Right lobe of liver (tissue), 6 donors: ENCODE results near the gene HECW1. TPM values are rescaled to one million over a fixed set of nuclear protein-coding genes. Genes with fewer than 3 reads are reported as not detected.

Source experiments
- ATAC-seq, 4 donors: fragments of 200-7000 bp; cut with Tn5 transposase; one replicate each; pipeline ENCODE4 v1.9.1; 2020; ENCODE audit warnings: mild to moderate bottlenecking in 4 of 4, moderate library complexity in 4 of 4
- DNase-seq, 3 donors: peaks; one replicate each; pipeline ENCODE4 v3.0.0-alpha.2; 2020
- H3K27ac ChIP-seq, 3 donors: fragments of 200-600 bp; one replicate each; pipeline ENCODE4 v1.8.0; 2022
- H3K27me3 ChIP-seq, 2 donors: fragments of 200-600 bp; one replicate each; pipeline ENCODE4 v1.8.0; 2022
- H3K36me3 ChIP-seq, 4 donors: fragments of 200-600 bp; sonication (generic) in 1 of 4; one replicate each; pipeline versions ENCODE4 v1.5.1 to v1.8.0; 2017 to 2022; ENCODE audit warnings: control low read depth in 1 of 4
- H3K4me1 ChIP-seq, 4 donors: fragments of 200-600 bp; sonication (generic) in 1 of 4; one replicate each; pipeline versions ENCODE4 v1.5.1 to v1.8.0; 2017 to 2022; ENCODE audit warnings: control low read depth in 1 of 4
- H3K4me3 ChIP-seq, 3 donors: fragments of 200-600 bp; one replicate each; pipeline ENCODE4 v1.8.0; 2022
- H3K9me3 ChIP-seq, 4 donors: fragments of 200-600 bp; sonication (generic) in 1 of 4; one replicate each; pipeline versions ENCODE4 v1.5.1 to v1.8.0; 2017 to 2022; ENCODE audit warnings: control low read depth in 1 of 4
- CTCF ChIP-seq, 4 donors: fragments of 200-600 bp in 3 of 4; fragments of 450-650 bp in 1 of 4; IDR thresholded peaks; one replicate each; pipeline versions ENCODE4 v1.5.1 to v1.8.0; 2016 to 2022; ENCODE audit warnings: antibody characterized with exemption in 4 of 4, mild to moderate bottlenecking in 2 of 4
- POLR2A ChIP-seq: fragments of 450-650 bp; IDR thresholded peaks from one replicate; pipeline ENCODE4 v1.6.1; 2017; ENCODE audit warnings: antibody characterized with exemption, mild to moderate bottlenecking
- WGBS: methylation state at CpG from one replicate; pipeline ENCODE4 v1.1.6; 2018; ENCODE audit warnings: low coverage, low lambda C conversion rate; ENCODE audit not compliant: insufficient coverage; ENCODE audit errors: missing lambda C conversion rate; 5-methylcytosine and 5-hydroxymethylcytosine counted together
- intact Hi-C, 2 donors: fragments of 100-400 bp; cut with DNase I; formaldehyde crosslinking; loops; one replicate each; pipeline versions ENCODE4 v1.11.2 to v1.14.1; 2022
- total RNA-seq, 6 experiments: library from RNA; depleted of rRNA in 2 of 6; stranded (reverse); fragments of >200 nt in 2 of 6; fragmentation: NEBNext Ultra II Directional in 3 of 6; extraction: Animal tissue kit (Norgen Biotek cat#: 25700) in 3 of 6; gene quantifications; one replicate each; pipeline versions ENCODE4 v1.1.0 to v1.2.4, GENCODE V29; 2016 to 2023
- donor health status: DM: no; HTN: yes; CAD: no.
- donor health status: DM: no; HTN: no; CAD: no.
- donor health status: DM: no; HTN: no; CAD: no.
- donor health status: DM: no; HTN: yes; CAD: no.
- donor health status: DM: no; HTN: yes; CAD: no.

Gene HECW1
- total RNA-seq, 6 experiments from 2014 or later = 0.02 to 0.87 (median 0.09) TPM; not detected in 1

GRCh38 chr7:43463401-43463980, 351.0 kb downstream of the HECW1 start:
- WGBS = 55% methylated on average over 7 of the region's 8 CpGs
- TF ChIP-seq CTCF (IDR thresholded peaks at IDR 0.05) = no peak
- no peak for TF ChIP-seq POLR2A
- ATAC-seq = peak in 1 of 4 donors; percentile 35

GRCh38 chr7:43465581-43466554, 353.4 kb downstream of the HECW1 start:
- Histone ChIP-seq H3K4me3 (no peak overlapping the region), H3K36me3 (no peaks in the 10 kb centered on the region), H3K9me3 (no peaks in the 10 kb centered on the region), H3K27me3 (no peaks in the 10 kb centered on the region), H3K27ac (no peak overlapping the region), H3K4me1 (peaks cover 0 to 33% (median 12%) of the 10 kb centered on the region in 4 donors)
- no peak for TF ChIP-seq POLR2A
- TF ChIP-seq CTCF (IDR thresholded peaks at IDR 0.05) = no peak
- intact Hi-C loops = no loop called here
- DNase-seq (no peak), ATAC-seq (peak in 3 of 4 donors; percentile 26 to 50 (median 39))
- 71% methylated on average over 11 of the region's 11 CpGs for WGBS

More at GRCh38 chr7:43463401-43463980, 351.0 kb downstream of the HECW1 start:
- Histone ChIP-seq H3K9me3 (no peaks in the 10 kb centered on the region), H3K27ac (no peak overlapping the region), H3K4me3 (no peak overlapping the region), H3K36me3 (no peaks in the 10 kb centered on the region), H3K4me1 (peaks cover 0 to 53% (median 20%) of the 10 kb centered on the region in 4 donors), H3K27me3 (no peaks in the 10 kb centered on the region)
- intact Hi-C loops = no loop called here
- DNase-seq = no peak

- H3K27ac ChIP-seq = no peak overlapping the region
- H3K9me3 ChIP-seq = no peaks in the 10 kb centered on the region
- H3K4me3 ChIP-seq = no peak overlapping the region
- DNase-seq (no peak), ATAC-seq (no peak)
- H3K27me3 ChIP-seq = no peaks in the 10 kb centered on the region
- 92% methylated on average over 4 of the region's 5 CpGs for WGBS
- intact Hi-C loops = no loop called here
- peaks cover 0 to 18% (median 7%) of the 10 kb centered on the region in 4 donors for H3K4me1 ChIP-seq
- no peak for TF ChIP-seq POLR2A
- H3K36me3 ChIP-seq = no peaks in the 10 kb centered on the region
Observed at GRCh38 chr7:43467406-43467805, 355.0 kb downstream of the HECW1 start.

DNA sequence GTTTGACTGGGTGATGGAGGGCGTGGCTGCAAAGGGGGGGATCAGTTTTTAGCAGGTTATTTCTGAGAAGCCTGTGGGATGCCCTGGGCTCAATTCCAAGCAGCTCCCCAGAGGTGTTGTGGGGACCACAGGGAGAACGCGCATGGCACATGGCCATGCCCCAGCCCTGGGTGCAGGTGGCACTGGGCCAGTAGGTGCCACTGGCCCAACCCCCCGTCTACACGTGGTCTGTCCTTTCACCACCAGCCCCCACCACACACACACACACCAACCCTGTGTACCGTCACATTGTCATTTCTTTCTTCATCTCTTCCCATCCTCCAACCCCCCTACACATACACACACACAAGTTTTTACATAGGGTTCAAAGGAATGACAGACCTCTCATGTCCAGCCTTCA, 355.4 kb downstream of the HECW1 start:
- DNase-seq (no peak), ATAC-seq (no peak)
- TF ChIP-seq POLR2A (no peak), CTCF (IDR thresholded peaks at IDR 0.05) (no peak)
- Histone ChIP-seq H3K9me3 (no peaks in the 10 kb centered on the region), H3K4me3 (no peak overlapping the region), H3K27ac (no peak overlapping the region), H3K27me3 (no peaks in the 10 kb centered on the region), H3K4me1 (peaks cover 0 to 14% (median 5%) of the 10 kb centered on the region in 4 donors), H3K36me3 (no peaks in the 10 kb centered on the region)
- 95% methylated on average over 3 of the region's 6 CpGs for WGBS
- intact Hi-C loops = no loop called here

GRCh38 chr7:43469051-43469450, 356.6 kb downstream of the HECW1 start:
- 80% methylated on average over 1 of the region's 10 CpGs for WGBS
- Histone ChIP-seq H3K36me3 (no peaks in the 10 kb centered on the region), H3K4me1 (peaks cover 0 to 4% (median 2%) of the 10 kb centered on the region in 4 donors), H3K4me3 (no peak overlapping the region), H3K9me3 (no peaks in the 10 kb centered on the region), H3K27ac (no peak overlapping the region), H3K27me3 (no peaks in the 10 kb centered on the region)
- no peak for TF ChIP-seq CTCF (IDR thresholded peaks at IDR 0.05)
- TF ChIP-seq POLR2A = no peak
- intact Hi-C loops = no loop called here
- DNase-seq (no peak), ATAC-seq (no peak)
